Measurements from ENCODE around the gene ZCCHC3.

ZCCHC3 gene

GRCh38 chr20:278607-279571 lies 18.5 kb upstream of the ZCCHC3 start:
- no peak for DNase-seq (ENCODE audit: low read depth in 2 of 2, low spot score in 1 of 2)

DNA sequence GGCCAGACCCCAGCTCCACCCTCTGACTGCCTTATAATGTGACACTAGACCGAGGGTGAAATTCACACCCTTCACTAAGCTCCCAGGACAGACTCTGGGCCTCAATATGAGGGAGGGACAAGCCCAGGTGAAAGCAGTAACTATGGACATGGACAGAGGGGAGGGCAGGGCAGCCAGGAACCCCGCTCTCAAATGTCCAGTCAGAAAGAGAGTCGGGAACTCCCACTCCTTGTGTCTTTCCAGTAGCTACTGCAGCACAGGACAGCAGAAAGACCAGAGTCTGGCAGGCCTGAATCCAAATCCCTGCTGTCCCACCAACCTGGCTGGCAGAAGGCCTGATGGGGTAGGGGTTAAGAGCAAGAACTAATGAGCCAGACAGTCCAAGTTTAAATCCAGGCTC lies 13.2 kb upstream of the ZCCHC3 start:
- DNase-seq (ENCODE audit: low read depth in 2 of 2, low spot score in 1 of 2), result no peak

- no peak for DNase-seq (ENCODE audit: low read depth in 2 of 2, low spot score in 1 of 2)
Measured at GRCh38 chr20:286508-286907, 10.9 kb upstream of the ZCCHC3 start.

- no peak for DNase-seq (ENCODE audit: low read depth in 2 of 2, low spot score in 1 of 2)
Measured at GRCh38 chr20:288956-289692, 8.2 kb upstream of the ZCCHC3 start.

DNA sequence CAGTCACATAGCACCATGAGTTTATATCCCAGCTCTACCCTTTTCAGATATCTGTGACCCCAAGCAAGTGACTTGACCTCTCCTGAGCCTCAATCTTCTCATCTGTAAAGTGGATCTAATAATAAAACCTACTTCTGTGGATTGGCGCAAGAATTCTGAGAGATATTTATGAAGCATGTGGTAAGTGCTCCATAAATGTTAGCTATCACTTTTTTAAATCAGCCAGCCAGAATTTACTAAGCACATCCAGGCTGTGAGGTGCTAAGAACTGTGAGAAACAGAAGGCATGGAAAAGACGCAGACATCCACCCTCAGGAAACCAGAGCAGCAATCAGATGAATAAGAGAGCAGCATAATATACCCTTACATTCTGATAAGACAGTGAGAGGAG lies 7.7 kb upstream of the ZCCHC3 start:
- no peak for DNase-seq (ENCODE audit: low read depth in 2 of 2, low spot score in 1 of 2)

- peak; percentile 64 to 72 for DNase-seq (ENCODE audit: low read depth in 2 of 2, low spot score in 1 of 2)
Measured at GRCh38 chr20:290084-290831, 7.1 kb upstream of the ZCCHC3 start, which contains the start of gene C20orf96. C20orf96 (minus strand) TSS chr20:290750; CDS start chr20:290610, 140 bp downstream.

GRCh38 chr20:294602-295001 lies 2.8 kb upstream of the ZCCHC3 start:
- DNase-seq (ENCODE audit: low read depth in 2 of 2, low spot score in 1 of 2), result no peak

- DNase-seq (ENCODE audit: low read depth in 2 of 2, low spot score in 1 of 2), result no peak
Measured at GRCh38 chr20:295804-296203, 1.6 kb upstream of the ZCCHC3 start.

DNA sequence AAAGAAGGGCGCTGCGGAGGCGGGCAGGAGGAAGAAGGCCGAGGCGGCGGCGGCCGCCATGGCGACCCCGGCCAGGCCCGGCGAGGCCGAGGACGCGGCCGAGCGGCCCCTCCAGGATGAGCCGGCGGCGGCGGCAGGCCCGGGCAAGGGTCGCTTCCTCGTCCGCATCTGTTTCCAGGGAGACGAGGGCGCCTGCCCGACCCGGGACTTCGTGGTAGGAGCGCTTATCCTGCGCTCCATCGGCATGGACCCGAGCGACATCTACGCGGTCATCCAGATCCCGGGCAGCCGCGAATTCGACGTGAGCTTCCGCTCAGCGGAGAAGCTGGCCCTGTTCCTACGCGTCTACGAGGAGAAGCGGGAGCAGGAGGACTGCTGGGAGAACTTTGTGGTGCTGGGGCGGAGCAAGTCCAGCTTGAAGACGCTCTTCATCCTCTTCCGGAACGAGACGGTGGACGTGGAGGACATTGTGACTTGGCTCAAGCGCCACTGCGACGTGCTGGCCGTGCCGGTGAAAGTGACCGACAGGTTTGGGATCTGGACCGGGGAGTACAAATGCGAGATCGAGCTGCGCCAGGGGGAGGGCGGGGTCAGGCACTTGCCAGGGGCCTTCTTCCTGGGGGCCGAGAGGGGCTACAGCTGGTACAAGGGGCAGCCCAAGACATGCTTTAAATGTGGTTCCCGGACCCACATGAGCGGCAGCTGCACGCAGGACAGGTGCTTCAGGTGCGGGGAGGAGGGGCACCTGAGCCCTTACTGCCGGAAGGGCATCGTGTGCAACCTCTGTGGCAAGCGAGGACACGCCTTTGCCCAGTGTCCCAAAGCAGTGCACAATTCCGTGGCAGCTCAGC lies 780 bp downstream of the ZCCHC3 start:
- no peak for DNase-seq (ENCODE audit: low read depth in 2 of 2, low spot score in 1 of 2)

- no peak for DNase-seq (ENCODE audit: low read depth in 2 of 2, low spot score in 1 of 2)
Measured at GRCh38 chr20:298776-299391, 1.5 kb downstream of the ZCCHC3 start.

GRCh38 chr20:300345-300990 lies 3.1 kb downstream of the ZCCHC3 start:
- DNase-seq (ENCODE audit: low read depth in 2 of 2, low spot score in 1 of 2), result no peak

GRCh38 chr20:301886-302848 lies 4.8 kb downstream of the ZCCHC3 start:
- DNase-seq (ENCODE audit: low read depth in 2 of 2, low spot score in 1 of 2), result no peak

DNA sequence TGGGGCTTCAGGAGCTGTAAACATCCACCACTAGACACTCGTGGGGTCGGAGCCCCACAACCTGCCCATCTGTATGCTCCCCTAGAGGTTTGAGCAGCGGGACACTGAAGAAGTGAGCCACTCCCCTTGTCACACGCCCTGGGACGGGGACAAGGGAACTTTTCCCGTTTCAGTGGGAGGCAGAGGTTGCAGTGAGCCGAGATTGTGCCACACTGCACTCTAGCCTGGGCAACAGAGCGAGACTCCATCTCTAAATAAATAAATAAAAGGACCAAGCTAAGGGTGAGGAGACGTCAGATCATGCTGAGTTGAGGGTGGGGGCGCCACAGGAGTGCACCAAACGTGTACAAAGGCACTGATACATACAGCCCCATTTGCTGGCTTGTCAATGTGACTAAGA lies 8.4 kb downstream of the ZCCHC3 start:
- DNase-seq (ENCODE audit: low read depth in 2 of 2, low spot score in 1 of 2), result no peak

GRCh38 chr20:308427-309038 lies 11.2 kb downstream of the ZCCHC3 start:
- DNase-seq (ENCODE audit: low read depth in 2 of 2, low spot score in 1 of 2), result no peak

GRCh38 chr20:309306-309840 lies 12.0 kb downstream of the ZCCHC3 start:
- DNase-seq (ENCODE audit: low read depth in 2 of 2, low spot score in 1 of 2), result no peak

DNA sequence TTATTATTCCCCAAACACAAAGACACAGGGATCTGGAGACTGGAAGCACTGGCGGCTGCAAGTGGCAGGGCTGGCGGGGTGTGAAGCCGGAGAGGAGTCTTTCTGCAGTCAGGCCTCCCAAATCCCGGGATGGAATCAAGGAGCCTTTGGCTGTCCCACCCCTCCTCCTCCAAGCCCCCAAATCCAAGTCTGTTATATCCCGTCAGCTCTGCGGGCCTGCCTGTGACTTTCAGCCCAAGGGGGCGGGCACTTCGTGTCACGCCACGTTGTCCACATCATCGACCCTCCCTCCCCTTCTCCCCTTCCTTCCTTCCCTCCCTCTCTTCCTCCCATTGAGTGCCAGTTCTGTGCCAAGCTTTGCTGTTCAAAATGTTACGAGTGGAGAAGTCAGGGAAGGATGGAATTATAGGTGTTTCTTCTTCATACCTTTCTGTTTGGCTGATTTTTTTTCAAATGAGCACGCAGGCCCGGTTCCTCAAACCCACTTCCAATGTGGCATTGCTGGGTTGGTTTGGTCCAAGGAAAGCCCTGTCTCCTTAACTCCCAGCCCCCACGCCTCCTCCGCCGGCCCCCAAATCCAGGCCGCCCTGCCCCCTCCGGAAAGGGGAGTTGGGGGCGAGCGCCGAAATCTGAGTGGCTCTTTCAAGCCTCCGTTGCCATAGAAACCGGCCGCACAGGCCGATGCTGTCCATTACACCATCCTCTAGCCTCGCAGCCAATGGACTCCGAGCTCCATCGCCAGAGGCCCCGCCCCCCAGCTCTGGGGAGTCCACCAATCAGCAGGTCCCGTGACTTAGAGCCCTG lies 12.7 kb downstream of the ZCCHC3 start:
- peak in 1 of 2 donors; percentile 57 for DNase-seq (ENCODE audit: low read depth in 2 of 2, low spot score in 1 of 2)

GRCh38 chr20:310645-311044 lies 13.3 kb downstream of the ZCCHC3 start:
- DNase-seq (ENCODE audit: low read depth in 2 of 2, low spot score in 1 of 2), result no peak
